RWPE2 (cell line): Measurements from ENCODE around the gene CNOT4.

Experiments
- ATAC-seq: fragments of 200-7000 bp; cut with Tn5 transposase; 3 replicates; pipeline ENCODE4 v1.9.1; 2021; ENCODE audit warnings: low read depth
- DNase-seq: peaks from one replicate; pipeline ENCODE4 v3.0.0-alpha.2; 2020; ENCODE audit warnings: low spot score
- H3K27ac ChIP-seq: fragments of 450-650 bp; 2 replicates; pipeline ENCODE4 v1.5.1; 2017; ENCODE audit warnings: mild to moderate bottlenecking; ENCODE audit not compliant: poor library complexity, severe bottlenecking
- H3K27me3 ChIP-seq: fragments of 250-450 bp; sonication (Bioruptor Pico); 2 replicates; pipeline ENCODE4 v1.5.1; 2021; ENCODE audit warnings: mild to moderate bottlenecking, moderate library complexity; ENCODE audit not compliant: insufficient read depth, poor library complexity, severe bottlenecking
- H3K36me3 ChIP-seq: fragments of 250-450 bp; sonication (Bioruptor Pico); 2 replicates; pipeline ENCODE4 v1.5.1; 2020; ENCODE audit warnings: low read depth, mild to moderate bottlenecking, moderate library complexity
- H3K4me1 ChIP-seq: fragments of 250-450 bp; sonication (Bioruptor Pico); 2 replicates; pipeline ENCODE4 v1.5.1; 2021; ENCODE audit warnings: mild to moderate bottlenecking, moderate library complexity; ENCODE audit not compliant: insufficient read depth, poor library complexity, severe bottlenecking
- H3K4me3 ChIP-seq: fragments of 250-450 bp; sonication (Bioruptor Pico); 2 replicates; pipeline ENCODE4 v1.5.1; 2021; ENCODE audit warnings: mild to moderate bottlenecking, moderate library complexity; ENCODE audit not compliant: severe bottlenecking
- H3K9me3 ChIP-seq: fragments of 250-450 bp; sonication (Bioruptor Pico); 2 replicates; pipeline ENCODE4 v1.5.1; 2021; ENCODE audit warnings: mild to moderate bottlenecking, moderate library complexity; ENCODE audit not compliant: severe bottlenecking
- CTCF ChIP-seq: fragments of 450-650 bp; IDR thresholded peaks from one replicate; pipeline ENCODE4 v1.5.1; 2017; ENCODE audit warnings: mild to moderate bottlenecking, moderate library complexity; ENCODE audit not compliant: poor library complexity, severe bottlenecking

CNOT4 gene

DNA sequence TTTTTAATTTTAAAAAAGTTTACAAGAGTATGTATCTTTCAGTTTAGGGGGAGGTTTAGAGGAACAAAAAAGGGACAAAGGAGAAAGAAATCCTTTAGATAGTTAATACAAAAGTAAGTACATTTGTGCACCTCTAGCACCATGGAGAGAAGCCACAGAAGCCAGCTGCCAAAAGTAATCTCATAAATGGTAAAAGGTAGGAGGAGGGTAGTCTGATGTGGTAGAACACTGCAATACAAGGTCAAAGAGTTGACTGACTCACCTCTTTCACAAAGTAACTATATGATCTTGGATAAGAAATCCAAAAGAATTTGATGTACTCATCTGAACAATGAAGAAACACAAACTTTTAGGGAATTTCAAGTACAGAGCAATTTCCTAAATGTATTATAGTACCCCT lies 68.1 kb downstream of the CNOT4 start:
- TF ChIP-seq CTCF: no peak
- peaks cover 17% of the 10 kb centered on the region for H3K36me3 ChIP-seq
- peaks cover 9% of the 10 kb centered on the region for H3K4me1 ChIP-seq
- no peaks in the 10 kb centered on the region for H3K27me3 ChIP-seq
- H3K9me3 ChIP-seq: no peaks in the 10 kb centered on the region
- H3K27ac ChIP-seq: no peak overlapping the region
- ATAC-seq (peak; percentile 97), DNase-seq (no peak)
- no peak overlapping the region for H3K4me3 ChIP-seq

- no peaks in the 10 kb centered on the region for H3K4me1 ChIP-seq
- H3K4me3 ChIP-seq: no peak overlapping the region
- H3K27me3 ChIP-seq: no peaks in the 10 kb centered on the region
- ATAC-seq (no peak), DNase-seq (no peak)
- peaks cover 17% of the 10 kb centered on the region for H3K36me3 ChIP-seq
- H3K27ac ChIP-seq: no peak overlapping the region
- no peak for TF ChIP-seq CTCF
- no peaks in the 10 kb centered on the region for H3K9me3 ChIP-seq
These were observed 75.9 kb downstream of the CNOT4 start for GRCh38 chr7:135434047-135434446.

DNA sequence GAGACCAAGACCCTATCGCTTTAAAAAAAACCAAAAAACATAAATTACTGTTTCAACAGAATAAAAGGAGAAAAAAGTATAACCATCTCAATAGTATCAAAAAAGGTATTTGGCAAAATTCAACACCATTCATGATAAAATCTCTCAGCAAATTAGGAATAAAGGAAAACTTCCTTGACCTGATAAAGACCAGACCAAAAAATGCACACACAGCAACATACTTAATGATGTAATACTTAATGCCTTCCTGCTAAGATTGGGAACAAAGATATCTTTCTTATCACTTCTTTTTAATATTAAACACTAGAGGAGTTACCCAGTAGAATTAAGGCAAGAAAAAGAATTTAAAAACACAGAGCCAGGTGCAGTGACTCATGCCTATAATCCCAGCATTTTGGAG lies 79.3 kb downstream of the CNOT4 start:
- Histone ChIP-seq H3K36me3 (0 out of 2 replicates have a peak, but pooled peaks cover 4% of the 10 kb centered on the region), H3K27me3 (no peaks in the 10 kb centered on the region), H3K27ac (no peak overlapping the region), H3K9me3 (no peaks in the 10 kb centered on the region), H3K4me3 (no peak overlapping the region), H3K4me1 (no peaks in the 10 kb centered on the region)
- TF ChIP-seq CTCF: no peak
- ATAC-seq: no peak
- no peak for DNase-seq

GRCh38 chr7:135428879-135429278 lies 81.0 kb downstream of the CNOT4 start:
- Histone ChIP-seq H3K36me3 (no peaks in the 10 kb centered on the region), H3K27me3 (no peaks in the 10 kb centered on the region), H3K9me3 (no peaks in the 10 kb centered on the region), H3K4me1 (no peaks in the 10 kb centered on the region), H3K4me3 (no peak overlapping the region), H3K27ac (no peak overlapping the region)
- ATAC-seq (no peak), DNase-seq (no peak)
- no peak for TF ChIP-seq CTCF

GRCh38 chr7:135428011-135428410 lies 81.9 kb downstream of the CNOT4 start:
- no peak for ATAC-seq
- no peak overlapping the region for H3K27ac ChIP-seq

More at GRCh38 chr7:135428011-135428410, 81.9 kb downstream of the CNOT4 start:
- DNase-seq: no peak
- no peak for TF ChIP-seq CTCF
- Histone ChIP-seq H3K4me1 (no peaks in the 10 kb centered on the region), H3K27me3 (no peaks in the 10 kb centered on the region), H3K9me3 (no peaks in the 10 kb centered on the region), H3K4me3 (no peak overlapping the region), H3K36me3 (no peaks in the 10 kb centered on the region)
